ENCODE measurements around the gene C2orf49. TPM values are rescaled to one million over a fixed set of nuclear protein-coding genes. Genes with fewer than 3 reads are reported as not detected.

Gene C2orf49
- total RNA-seq, 2 donors from 2014 or later = 12.7 to 14.0 TPM

DNA sequence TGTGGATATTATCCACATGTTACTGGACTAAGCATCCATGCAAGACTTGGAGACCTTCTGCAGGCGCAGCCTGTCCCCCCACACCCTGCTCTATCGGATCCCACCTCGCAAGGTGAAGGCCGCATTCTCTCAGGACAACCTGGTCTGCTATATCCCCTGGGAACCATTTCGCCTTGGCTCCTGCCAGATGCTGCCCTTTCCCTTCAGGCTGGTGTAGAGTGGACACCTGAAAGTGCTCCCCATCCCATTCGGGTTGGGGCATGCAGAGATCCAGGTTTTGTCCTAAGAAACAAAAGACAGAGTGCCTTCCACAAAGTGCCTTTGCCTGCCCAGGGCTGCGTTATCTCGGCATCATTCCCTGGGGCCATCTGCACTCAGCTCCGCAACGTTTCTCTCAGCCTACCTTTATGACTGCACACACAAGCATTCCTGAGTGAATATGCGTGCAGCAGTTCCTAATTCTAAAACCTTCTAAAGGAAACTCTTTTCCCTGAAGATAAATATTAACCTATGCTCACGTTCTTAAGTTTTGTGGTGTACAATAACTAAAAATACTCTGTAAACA, 41.0 kb downstream of the C2orf49 start:
- DNase-seq (ENCODE audit: low spot score) = no peak
- intact Hi-C loops (cut with DNase I) = loop anchor here in 1 of 2 donors (10.0 kb wide), 1 partner anchor 136 kb away; no protein-coding TSS in a partner anchor

DNA sequence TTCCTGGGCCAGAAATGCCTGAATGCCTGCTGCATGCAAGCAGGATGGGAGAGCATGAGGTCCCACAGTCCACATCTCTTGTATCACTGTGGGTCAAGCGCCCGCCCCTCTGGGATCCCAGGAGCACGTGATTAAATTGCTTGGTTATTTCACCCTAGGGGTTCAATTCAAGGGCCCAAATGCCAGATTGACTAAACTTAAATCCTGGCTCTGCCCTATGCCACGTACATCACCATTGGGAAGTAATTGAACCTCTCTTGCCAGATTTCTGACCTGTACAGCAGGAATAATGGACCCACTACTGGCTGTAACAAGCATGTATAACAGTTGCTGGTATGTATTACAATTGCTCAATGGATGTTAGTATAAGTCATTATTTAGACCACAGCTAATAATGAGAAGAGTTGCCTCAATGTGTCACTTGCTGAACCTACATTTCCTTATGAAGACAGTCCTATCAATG, 41.6 kb downstream of the C2orf49 start:
- intact Hi-C loops (cut with DNase I) = loop anchor here in 1 of 2 donors (10.0 kb wide), 1 partner anchor 136 kb away; no protein-coding TSS in a partner anchor
- no peak for DNase-seq (ENCODE audit: low spot score)

DNA sequence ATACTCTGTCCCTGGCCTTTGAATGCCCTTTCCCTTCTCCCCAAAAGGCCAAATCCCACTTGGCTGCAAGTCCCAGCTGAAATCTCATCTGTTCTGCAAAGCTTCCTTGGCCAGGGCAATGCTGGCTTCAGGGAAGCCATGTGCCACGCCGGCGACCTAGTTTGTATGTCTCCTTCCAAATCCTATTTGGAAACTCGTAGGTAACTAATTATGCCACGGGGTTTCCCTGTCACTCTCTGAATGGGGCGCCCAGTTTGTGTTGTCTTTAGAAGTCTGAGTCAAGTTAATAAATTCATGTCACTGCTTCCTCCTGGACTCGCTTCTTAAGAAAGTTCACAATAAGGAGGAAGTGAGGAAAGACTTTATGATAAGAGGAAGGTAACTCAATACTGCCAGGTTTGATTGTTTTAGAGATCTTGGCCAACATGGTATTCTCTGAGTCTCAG, 42.4 kb downstream of the C2orf49 start:
- DNase-seq (ENCODE audit: low spot score) = no peak
- intact Hi-C loops (cut with DNase I) = loop anchor here in 1 of 2 donors (10.0 kb wide), 1 partner anchor 135 kb away; no protein-coding TSS in a partner anchor

DNA sequence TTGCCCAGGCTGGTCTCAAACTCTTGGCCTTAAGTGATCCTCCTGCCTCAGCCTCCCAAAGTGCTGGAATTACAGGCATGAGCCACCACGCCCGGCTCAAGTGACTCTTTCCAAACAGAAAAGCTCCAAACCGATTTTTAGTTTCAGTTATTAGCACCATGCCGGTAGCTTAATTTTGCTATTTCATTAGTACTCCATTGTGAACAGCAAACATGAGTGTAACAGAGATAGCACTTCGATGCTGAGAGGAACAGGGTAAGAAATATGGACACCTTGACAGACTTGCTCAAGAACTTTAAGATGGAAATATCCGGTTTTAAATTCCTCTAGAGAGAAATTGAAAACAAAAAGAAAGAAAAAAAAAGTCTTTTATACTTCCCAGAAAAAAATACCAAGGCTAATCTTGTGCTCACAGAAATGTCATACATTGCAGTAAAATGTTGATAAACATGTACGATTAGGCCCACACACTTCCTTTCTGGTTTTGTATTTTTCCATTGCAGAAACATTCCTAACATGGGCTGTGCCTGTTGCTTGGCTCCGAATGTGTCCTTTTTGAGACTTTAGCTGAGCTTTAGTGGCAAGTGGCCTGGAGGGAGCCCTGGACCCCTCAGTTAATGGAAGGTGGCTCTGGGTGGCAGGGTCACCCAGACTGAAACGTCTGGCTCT, 43.2 kb downstream of the C2orf49 start:
- peak; percentile 78 for DNase-seq (ENCODE audit: low spot score)
- intact Hi-C loops (cut with DNase I) = no loop called here

DNA sequence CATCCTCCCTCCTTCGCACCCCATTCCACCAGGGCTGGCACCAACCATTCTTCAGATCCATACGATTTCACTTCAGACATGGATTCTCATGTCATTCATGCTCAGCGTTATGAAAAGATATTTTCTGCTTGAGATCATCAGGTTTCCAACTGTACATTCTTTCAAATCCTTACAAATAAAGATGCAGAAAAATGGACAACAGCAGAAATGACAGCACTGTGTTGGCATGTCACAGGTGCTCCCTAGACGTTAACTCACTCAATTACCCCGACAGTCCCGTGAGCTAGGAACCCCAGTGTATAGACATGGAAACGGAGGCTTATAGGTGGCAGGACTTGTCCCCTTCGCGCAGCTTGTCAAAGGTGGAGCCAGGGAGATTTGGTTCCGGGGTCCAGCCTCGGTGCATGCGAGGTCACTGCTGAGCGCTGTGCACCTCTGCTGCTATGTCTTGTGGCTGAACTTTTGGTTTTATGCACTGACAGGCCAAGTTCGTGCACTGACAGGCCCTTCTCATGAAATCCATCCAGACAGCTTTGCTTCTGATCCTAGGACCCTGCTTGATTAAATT, 43.8 kb downstream of the C2orf49 start:
- intact Hi-C loops (cut with DNase I) = no loop called here
- no peak for DNase-seq (ENCODE audit: low spot score)

DNA sequence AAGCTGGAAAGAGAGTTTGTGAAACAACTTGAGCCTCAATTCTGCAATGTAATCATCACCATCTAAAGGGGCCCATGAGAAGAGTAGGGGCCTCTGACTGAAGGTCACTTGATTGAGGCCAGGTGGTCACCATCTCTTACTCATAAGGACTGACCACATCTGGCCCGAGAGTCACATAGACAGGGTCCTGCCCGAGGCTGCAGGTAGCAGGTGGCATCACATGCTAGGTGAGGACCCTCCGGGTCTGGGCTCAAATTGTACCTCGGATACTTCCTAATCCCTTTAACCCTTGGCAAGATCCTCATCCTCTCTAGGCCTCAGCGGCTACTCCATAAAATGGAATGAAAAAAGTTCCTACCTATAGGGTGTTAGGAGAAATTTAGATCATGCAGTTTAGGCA, 44.8 kb downstream of the C2orf49 start:
- peak; percentile 23 for DNase-seq (ENCODE audit: low spot score)
- intact Hi-C loops (cut with DNase I) = no loop called here

DNA sequence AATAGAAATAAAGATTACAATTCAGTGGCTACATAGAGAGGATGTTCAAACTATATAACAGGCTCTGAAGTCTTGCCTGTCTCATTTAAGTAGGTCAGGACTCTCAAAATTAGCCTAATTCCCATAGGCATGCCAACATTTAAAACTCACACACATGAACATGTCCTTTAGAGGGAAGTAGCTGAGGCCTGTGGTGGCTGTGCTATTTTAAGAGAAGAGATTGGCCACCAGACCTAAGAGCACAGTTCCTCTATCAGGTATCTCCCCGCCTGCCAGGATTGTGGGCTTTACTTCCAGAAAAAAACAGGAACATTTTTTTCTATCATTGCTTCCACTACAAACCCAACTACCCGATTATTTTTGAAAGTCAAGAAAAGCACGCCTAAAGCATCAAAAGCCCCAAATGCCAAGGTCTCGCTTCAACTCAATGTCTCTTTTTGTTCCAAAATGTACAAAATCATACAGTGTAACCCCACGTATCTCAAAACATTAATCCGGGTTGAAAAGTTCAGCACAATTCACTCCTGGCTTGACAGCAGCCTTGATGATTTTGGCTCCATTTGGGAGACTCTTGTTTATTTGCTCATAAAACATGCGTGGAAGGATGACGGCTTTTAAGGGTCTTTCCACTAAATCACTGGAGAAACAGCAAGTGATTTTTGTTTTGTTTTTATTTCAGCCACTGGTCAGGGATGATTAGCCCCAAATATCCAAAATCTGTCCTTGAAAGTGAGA, 46.3 kb downstream of the C2orf49 start:
- peak; percentile 14 for DNase-seq (ENCODE audit: low spot score)
- intact Hi-C loops (cut with DNase I) = no loop called here

DNA sequence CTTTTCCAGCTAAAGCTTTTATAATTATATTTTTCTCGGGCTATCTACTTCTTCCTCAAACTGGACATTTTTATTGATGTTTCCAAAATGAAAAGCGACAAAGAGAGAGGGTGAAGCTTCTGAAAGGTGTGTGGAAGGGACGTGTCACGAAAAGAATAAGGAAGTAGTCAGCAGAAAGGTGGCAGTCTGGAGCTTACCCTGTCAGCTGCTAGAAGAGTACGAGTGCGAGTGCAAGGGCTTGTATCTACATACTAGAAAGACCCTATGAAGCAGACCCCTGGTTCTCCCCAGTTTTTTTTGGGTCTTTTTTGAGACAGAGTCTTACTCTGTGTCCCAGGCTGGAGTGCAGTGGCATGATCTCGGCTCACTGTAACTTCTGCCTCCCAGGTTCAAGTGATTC, 46.9 kb downstream of the C2orf49 start:
- intact Hi-C loops (cut with DNase I) = no loop called here
- DNase-seq (ENCODE audit: low spot score) = no peak

DNA sequence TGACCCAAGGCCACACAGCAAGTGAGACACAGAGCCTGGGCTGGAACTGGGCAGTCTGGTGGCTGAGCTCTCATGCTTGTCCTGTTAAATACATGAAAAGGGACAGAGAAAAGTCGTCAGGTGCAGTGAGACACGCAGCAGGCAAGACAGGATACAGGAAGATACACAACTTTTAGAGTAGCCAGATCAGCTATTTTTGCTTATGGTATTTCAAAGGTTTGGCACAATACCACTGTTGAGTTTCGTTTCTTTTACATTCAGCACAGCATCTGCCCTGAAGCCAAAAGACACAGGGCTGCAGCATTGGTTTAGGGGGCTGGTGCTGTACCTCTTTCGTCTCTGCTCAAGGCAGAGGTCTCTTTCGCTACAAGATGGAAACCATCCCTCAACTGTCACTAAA, 47.5 kb downstream of the C2orf49 start:
- DNase-seq (ENCODE audit: low spot score) = no peak
- intact Hi-C loops (cut with DNase I) = no loop called here

DNA sequence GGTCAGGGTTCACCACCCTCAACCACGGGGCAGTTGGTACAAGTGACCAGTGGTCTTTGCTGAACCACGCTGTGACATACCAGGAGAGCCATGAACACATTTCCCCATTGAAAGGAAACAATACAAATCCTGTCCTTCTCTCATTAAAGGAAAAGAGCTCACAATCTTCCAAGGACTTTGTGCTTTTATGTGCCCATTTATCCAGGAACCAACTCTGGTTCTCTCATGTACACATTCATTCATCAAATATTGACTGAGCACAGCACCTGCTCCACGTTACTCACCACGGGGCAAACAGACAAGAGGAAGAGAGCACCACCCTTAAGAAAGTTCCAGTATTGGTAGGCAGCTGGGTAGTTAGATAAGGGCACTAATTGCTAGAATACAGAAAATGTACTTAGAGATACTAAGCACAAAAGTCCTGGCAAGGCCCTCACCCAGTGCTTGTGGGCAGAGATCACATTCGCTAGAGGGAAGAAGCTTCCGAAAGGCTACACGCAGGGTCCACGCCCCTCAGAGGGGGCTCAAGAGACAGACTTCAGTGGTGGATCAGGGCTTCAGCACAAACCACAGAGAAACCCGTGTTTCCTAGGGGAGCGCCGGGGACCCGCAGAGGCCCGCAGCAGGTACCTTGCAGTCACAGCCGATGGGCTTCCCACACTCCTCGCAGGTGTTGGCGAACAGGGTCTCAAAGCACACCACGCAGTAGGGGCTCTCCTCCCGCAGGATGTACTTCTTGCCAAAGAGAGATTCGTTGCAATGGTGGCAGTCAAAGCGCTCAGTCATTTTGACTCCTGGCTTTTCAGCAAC, 48.6 kb downstream of the C2orf49 start:
- intact Hi-C loops (cut with DNase I) = no loop called here
- peak; percentile 37 for DNase-seq (ENCODE audit: low spot score)

DNA sequence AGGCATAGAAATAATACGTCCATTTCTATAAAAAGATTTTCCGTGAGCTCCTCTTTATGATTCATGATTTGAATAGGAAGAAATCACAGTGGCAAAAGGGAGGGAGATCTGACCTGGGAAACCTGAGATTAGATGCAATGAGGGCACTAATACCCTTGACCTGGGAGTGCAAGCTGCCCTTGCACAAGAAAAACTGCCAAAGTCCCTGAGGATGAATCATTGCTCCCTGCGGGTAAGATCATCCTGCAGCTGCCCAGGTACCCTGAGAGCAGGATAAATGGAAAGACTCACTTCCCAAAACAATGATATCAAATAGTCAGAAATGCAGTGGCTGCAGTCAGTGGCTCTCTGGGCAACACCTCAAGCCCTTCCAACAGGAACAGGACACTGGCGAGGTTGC, 49.9 kb downstream of the C2orf49 start:
- intact Hi-C loops (cut with DNase I) = no loop called here
- peak; percentile 24 for DNase-seq (ENCODE audit: low spot score)

DNA sequence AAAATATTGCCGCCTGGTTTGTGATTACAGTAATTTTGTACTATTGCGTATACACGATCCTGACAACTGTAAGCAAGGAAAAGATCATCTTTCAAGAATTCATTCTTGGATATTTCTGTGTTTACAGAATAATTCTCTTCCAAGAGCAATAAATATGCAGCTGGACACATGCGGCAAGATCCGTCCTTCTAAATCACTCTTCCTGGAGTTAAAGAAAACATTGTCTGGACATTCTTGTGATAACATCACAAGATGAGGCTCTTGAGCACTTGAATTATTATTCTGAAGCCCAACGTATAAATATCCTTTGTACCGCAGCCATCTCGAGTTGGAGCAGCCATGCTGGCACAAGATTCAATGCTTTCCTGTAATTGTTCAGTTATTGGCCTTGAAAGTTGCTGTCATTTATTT, 51.6 kb downstream of the C2orf49 start:
- DNase-seq (ENCODE audit: low spot score) = peak; percentile 58
- intact Hi-C loops (cut with DNase I) = no loop called here

DNA sequence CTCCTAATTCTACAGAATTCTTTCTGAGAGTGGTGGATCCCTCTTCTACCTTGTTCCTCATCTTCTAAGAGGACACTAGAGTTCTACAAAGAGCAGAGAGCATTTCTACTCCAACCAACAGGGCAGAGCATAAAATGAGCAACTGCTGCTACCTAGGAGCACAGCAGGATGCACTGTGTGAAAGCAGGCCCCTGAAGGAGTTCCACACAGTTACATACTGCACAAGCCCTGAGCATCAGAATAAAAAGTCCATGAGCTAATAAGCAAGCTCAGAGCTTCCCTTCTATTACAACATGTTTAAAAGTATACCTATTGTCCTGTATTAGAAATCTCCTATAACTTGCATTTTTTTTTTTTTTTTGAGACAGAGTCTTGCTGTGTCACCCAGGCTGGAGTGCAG, 53.1 kb downstream of the C2orf49 start:
- peak; percentile 19 for DNase-seq (ENCODE audit: low spot score)
- intact Hi-C loops (cut with DNase I) = no loop called here

DNA sequence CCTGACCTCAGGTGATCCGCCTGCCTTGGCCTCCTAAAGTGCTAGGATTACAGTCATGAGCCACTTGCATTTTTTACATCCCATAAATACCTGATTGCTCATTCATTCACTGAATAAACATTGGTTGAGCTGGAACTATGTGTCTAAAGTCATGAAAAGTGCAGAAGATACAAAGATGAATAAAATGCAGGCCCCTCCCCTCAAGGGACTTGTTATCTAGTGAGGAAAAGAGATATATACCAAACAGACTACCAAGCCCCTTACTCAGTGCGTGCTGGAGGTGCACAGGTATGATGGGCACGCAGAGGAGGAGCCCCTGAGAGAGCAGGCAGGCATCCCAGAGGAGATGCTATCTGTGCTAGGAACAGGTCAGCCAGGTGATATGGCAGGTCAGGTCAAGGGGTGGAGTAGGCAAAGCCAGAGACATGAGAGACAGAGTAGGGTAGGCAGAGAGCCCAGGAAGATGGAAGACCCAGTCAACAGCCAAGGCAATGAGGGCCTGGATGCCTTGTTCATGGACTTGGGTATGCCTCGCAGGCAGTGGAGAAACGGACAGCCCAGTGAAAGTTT, 53.8 kb downstream of the C2orf49 start:
- intact Hi-C loops (cut with DNase I) = no loop called here
- peak; percentile 38 for DNase-seq (ENCODE audit: low spot score)

DNA sequence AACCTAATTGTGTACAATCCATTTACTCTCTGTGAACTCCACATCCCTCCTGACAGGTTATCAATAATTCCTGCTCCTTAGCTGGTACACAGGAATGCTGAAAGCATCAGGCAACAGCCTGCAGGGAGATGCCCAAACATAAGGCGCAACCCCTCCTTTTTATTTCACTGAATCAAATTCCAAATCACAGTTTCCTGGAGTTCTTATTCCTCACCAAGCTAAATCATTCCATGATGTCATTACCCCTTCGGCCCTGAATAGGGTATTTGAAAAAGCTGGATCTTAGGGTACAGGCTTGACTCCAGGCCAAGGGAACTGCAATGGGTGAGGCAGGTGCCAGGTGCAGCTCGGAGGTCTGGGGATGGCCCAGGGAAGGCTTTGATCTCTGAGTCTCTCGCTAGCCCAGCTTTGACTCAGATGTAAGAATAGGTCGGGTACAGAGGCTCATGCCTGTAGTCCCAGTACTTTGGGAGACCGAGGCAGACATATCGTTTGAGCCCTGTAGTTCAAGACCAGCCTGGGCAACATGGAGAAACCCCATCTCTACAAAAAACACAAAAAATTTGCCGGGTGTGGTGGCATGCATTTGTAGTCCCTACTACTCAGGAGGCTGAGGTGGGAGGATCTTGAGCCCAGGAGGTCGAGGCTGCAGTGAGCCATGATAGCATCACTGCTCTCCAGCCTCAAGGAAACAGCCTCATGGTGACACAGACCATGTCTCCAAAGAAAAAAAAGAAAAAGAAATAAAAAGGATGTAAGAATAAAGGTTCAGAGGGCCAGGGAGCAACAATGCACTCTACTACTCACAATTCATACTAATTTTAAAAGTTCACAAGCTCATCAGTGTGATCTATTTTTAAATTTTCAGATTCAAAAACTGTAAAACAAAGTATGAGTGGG, 54.7 kb downstream of the C2orf49 start:
- intact Hi-C loops (cut with DNase I) = no loop called here
- peak; percentile 18 for DNase-seq (ENCODE audit: low spot score)

DNA sequence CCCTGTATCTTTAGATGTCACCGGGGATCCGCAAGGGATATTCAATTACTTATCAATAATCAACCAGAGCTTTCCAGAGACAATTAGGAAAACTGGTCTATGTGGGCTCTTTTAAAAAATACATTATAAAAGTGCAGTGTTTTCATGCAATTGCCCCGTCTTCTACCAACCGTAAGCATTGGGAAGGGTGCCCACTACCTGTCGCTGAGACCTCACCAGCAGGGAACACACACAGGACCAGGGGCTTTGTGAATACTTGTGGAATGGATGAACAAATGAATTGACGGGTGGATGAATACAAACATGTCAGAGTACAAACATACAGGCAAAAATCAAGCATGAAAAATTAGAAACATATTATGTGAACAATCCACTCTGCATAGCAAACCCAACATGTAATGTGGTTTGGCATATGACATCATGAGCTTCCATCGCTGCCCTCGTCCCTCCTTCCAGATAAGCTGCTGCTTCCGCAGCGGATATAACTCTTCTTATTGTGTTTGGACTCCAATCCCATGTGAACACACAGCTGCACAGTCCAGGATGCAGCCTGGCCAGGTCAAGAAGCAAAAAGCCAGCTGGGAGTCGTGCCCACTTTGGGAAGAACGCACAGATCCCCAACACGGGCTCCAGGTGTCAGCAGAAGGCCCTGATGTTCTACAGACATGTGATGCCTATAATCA, 56.2 kb downstream of the C2orf49 start:
- intact Hi-C loops (cut with DNase I) = no loop called here
- peak; percentile 85 for DNase-seq (ENCODE audit: low spot score)

DNA sequence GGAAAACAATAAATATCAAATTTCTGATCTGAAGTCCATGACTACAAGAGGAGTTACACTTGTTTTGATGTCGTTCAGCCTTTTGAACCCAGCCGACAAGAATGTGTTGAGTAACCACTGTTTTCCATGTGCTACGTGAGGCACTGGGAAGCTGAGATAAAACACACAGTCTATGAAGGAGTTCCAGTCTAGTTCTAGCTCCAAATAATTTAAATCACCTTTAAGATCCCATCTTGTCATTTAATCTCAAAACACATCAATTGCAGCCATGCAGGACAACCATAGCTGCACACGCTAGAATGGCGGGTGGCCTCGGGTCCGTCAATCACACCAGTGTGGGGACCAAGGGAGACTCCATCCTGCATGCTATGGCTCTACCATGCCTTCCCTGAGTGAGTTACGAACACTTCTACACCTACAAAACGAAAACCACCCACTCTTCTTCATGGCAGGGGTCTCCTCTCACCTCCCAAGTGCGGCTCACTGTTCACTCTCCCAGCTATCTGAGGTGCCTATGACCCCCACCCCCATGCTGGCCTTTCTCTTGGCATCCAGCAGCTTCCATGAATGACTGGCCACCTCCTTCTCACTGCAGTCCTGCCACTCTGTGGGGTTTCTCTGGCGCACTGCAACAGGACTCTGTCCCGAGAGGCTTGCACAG, 57.7 kb downstream of the C2orf49 start:
- intact Hi-C loops (cut with DNase I) = no loop called here
- peak; percentile 76 for DNase-seq (ENCODE audit: low spot score)
